UCSD-AML1 (cell line): ENCODE data around the gene KDM4C.

ENCODE experiments used
- DNase-seq: peaks from one replicate; lab custom pipeline; 2025; ENCODE audit not compliant: unreplicated experiment; lab: John Stamatoyannopoulos, UW

KDM4C gene

GRCh38 chr9:6900440-6900883, 142.7 kb downstream of the KDM4C start:
- no peak for DNase-seq

GRCh38 chr9:6901180-6901579, 143.4 kb downstream of the KDM4C start:
- DNase-seq: no peak

- DNase-seq: no peak
These were observed 144.7 kb downstream of the KDM4C start for GRCh38 chr9:6902423-6902822.

GRCh38 chr9:6904371-6904770, 146.6 kb downstream of the KDM4C start:
- DNase-seq: no peak

- DNase-seq: no peak
These were observed 148.1 kb downstream of the KDM4C start for GRCh38 chr9:6905850-6906375.

GRCh38 chr9:6907772-6908381, 150.1 kb downstream of the KDM4C start:
- no peak for DNase-seq

GRCh38 chr9:6909181-6909580, 151.4 kb downstream of the KDM4C start:
- DNase-seq: no peak

- DNase-seq: no peak
These were observed 152.3 kb downstream of the KDM4C start for GRCh38 chr9:6910032-6910431.

- no peak for DNase-seq
These were observed 152.7 kb downstream of the KDM4C start for GRCh38 chr9:6910497-6910896.

GRCh38 chr9:6911901-6912638, 154.3 kb downstream of the KDM4C start:
- DNase-seq: no peak

GRCh38 chr9:6915635-6916034, 157.9 kb downstream of the KDM4C start:
- no peak for DNase-seq

GRCh38 chr9:6917162-6917561, 159.4 kb downstream of the KDM4C start:
- no peak for DNase-seq

GRCh38 chr9:6920041-6920440, 162.3 kb downstream of the KDM4C start:
- no peak for DNase-seq

- DNase-seq: no peak
These were observed 163.5 kb downstream of the KDM4C start for GRCh38 chr9:6921315-6921714.

GRCh38 chr9:6922124-6922676, 164.4 kb downstream of the KDM4C start:
- DNase-seq: no peak

GRCh38 chr9:6922680-6923079, 164.9 kb downstream of the KDM4C start:
- no peak for DNase-seq

- no peak for DNase-seq
These were observed 165.3 kb downstream of the KDM4C start for GRCh38 chr9:6923086-6923485.

- DNase-seq: no peak
These were observed 166.4 kb downstream of the KDM4C start for GRCh38 chr9:6924149-6924548.

GRCh38 chr9:6924988-6925563, 167.3 kb downstream of the KDM4C start:
- no peak for DNase-seq

GRCh38 chr9:6925836-6926235, 168.1 kb downstream of the KDM4C start:
- DNase-seq: no peak

- DNase-seq: no peak
These were observed 168.7 kb downstream of the KDM4C start for GRCh38 chr9:6926436-6926835.

GRCh38 chr9:6927838-6928237, 170.1 kb downstream of the KDM4C start:
- DNase-seq: no peak
